ENCODE results near the gene PROS1.

DNA sequence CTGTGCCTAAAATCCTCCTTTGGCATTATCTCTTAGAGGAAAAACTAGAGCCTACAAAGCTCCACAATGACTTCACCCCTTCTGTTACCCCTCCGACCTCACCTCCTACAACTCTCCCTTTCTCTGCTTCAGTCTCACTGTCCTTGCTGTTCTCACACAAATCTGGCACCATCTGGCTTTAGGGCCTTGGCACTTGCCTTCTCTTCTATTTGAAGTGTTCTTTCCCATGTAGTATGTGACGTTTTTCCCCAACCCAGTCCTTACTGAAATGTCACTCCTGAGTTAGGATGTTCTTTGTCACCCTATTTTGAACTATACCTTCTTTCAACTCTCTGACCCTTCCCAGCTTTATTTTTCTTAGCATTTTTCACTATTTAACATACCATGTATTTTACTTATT is 46.0 kb upstream of the PROS1 start:
- TF ChIP-seq ZNF121 (CRISPR knock-in tag; IDR thresholded peaks at IDR 0.05), result no peak
- TF ChIP-seq, protein P1, sequence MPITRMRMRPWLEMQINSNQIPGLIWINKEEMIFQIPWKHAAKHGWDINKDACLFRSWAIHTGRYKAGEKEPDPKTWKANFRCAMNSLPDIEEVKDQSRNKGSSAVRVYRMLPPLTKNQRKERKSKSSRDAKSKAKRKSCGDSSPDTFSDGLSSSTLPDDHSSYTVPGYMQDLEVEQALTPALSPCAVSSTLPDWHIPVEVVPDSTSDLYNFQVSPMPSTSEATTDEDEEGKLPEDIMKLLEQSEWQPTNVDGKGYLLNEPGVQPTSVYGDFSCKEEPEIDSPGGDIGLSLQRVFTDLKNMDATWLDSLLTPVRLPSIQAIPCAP (CRISPR knock-in tag; IDR thresholded peaks at IDR 0.05), result no peak
- TF ChIP-seq, protein P2, sequence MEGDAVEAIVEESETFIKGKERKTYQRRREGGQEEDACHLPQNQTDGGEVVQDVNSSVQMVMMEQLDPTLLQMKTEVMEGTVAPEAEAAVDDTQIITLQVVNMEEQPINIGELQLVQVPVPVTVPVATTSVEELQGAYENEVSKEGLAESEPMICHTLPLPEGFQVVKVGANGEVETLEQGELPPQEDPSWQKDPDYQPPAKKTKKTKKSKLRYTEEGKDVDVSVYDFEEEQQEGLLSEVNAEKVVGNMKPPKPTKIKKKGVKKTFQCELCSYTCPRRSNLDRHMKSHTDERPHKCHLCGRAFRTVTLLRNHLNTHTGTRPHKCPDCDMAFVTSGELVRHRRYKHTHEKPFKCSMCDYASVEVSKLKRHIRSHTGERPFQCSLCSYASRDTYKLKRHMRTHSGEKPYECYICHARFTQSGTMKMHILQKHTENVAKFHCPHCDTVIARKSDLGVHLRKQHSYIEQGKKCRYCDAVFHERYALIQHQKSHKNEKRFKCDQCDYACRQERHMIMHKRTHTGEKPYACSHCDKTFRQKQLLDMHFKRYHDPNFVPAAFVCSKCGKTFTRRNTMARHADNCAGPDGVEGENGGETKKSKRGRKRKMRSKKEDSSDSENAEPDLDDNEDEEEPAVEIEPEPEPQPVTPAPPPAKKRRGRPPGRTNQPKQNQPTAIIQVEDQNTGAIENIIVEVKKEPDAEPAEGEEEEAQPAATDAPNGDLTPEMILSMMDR (IDR thresholded peaks at IDR 0.05), result no peak
- TF ChIP-seq, protein P3, sequence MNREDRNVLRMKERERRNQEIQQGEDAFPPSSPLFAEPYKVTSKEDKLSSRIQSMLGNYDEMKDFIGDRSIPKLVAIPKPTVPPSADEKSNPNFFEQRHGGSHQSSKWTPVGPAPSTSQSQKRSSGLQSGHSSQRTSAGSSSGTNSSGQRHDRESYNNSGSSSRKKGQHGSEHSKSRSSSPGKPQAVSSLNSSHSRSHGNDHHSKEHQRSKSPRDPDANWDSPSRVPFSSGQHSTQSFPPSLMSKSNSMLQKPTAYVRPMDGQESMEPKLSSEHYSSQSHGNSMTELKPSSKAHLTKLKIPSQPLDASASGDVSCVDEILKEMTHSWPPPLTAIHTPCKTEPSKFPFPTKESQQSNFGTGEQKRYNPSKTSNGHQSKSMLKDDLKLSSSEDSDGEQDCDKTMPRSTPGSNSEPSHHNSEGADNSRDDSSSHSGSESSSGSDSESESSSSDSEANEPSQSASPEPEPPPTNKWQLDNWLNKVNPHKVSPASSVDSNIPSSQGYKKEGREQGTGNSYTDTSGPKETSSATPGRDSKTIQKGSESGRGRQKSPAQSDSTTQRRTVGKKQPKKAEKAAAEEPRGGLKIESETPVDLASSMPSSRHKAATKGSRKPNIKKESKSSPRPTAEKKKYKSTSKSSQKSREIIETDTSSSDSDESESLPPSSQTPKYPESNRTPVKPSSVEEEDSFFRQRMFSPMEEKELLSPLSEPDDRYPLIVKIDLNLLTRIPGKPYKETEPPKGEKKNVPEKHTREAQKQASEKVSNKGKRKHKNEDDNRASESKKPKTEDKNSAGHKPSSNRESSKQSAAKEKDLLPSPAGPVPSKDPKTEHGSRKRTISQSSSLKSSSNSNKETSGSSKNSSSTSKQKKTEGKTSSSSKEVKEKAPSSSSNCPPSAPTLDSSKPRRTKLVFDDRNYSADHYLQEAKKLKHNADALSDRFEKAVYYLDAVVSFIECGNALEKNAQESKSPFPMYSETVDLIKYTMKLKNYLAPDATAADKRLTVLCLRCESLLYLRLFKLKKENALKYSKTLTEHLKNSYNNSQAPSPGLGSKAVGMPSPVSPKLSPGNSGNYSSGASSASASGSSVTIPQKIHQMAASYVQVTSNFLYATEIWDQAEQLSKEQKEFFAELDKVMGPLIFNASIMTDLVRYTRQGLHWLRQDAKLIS (CRISPR knock-in tag; IDR thresholded peaks at IDR 0.05; ENCODE audit: borderline replicate concordance), result no peak
- TF ChIP-seq, protein P4, sequence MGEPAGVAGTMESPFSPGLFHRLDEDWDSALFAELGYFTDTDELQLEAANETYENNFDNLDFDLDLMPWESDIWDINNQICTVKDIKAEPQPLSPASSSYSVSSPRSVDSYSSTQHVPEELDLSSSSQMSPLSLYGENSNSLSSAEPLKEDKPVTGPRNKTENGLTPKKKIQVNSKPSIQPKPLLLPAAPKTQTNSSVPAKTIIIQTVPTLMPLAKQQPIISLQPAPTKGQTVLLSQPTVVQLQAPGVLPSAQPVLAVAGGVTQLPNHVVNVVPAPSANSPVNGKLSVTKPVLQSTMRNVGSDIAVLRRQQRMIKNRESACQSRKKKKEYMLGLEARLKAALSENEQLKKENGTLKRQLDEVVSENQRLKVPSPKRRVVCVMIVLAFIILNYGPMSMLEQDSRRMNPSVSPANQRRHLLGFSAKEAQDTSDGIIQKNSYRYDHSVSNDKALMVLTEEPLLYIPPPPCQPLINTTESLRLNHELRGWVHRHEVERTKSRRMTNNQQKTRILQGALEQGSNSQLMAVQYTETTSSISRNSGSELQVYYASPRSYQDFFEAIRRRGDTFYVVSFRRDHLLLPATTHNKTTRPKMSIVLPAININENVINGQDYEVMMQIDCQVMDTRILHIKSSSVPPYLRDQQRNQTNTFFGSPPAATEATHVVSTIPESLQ (CRISPR knock-in tag; IDR thresholded peaks at IDR 0.05), result no peak
- TF ChIP-seq ZNF138 (CRISPR knock-in tag; conservative IDR thresholded peaks at IDR 0.05), result no peak
- TF ChIP-seq ZBTB21 (CRISPR knock-in tag; IDR thresholded peaks at IDR 0.05; ENCODE audit: borderline replicate concordance), result no peak
- TF ChIP-seq, protein P5, sequence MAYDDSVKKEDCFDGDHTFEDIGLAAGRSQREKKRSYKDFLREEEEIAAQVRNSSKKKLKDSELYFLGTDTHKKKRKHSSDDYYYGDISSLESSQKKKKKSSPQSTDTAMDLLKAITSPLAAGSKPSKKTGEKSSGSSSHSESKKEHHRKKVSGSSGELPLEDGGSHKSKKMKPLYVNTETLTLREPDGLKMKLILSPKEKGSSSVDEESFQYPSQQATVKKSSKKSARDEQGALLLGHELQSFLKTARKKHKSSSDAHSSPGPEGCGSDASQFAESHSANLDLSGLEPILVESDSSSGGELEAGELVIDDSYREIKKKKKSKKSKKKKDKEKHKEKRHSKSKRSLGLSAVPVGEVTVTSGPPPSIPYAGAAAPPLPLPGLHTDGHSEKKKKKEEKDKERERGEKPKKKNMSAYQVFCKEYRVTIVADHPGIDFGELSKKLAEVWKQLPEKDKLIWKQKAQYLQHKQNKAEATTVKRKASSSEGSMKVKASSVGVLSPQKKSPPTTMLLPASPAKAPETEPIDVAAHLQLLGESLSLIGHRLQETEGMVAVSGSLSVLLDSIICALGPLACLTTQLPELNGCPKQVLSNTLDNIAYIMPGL (CRISPR knock-in tag; IDR thresholded peaks at IDR 0.05), result no peak
- TF ChIP-seq FOXK1 (CRISPR knock-in tag; IDR thresholded peaks at IDR 0.05), result no peak
- no peak for TF ChIP-seq JAZF1 (CRISPR knock-in tag; IDR thresholded peaks at IDR 0.05)
- TF ChIP-seq NR2C2 (CRISPR knock-in tag; IDR thresholded peaks at IDR 0.05), result no peak
- TF ChIP-seq, protein P6, sequence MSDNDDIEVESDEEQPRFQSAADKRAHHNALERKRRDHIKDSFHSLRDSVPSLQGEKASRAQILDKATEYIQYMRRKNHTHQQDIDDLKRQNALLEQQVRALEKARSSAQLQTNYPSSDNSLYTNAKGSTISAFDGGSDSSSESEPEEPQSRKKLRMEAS (CRISPR knock-in tag; IDR thresholded peaks at IDR 0.05), result no peak
- TF ChIP-seq, protein P7, sequence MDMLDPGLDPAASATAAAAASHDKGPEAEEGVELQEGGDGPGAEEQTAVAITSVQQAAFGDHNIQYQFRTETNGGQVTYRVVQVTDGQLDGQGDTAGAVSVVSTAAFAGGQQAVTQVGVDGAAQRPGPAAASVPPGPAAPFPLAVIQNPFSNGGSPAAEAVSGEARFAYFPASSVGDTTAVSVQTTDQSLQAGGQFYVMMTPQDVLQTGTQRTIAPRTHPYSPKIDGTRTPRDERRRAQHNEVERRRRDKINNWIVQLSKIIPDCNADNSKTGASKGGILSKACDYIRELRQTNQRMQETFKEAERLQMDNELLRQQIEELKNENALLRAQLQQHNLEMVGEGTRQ (CRISPR knock-in tag; IDR thresholded peaks at IDR 0.05), result no peak
- no peak for TF ChIP-seq TEAD1 (CRISPR knock-in tag; IDR thresholded peaks at IDR 0.05)
